Measurements from ENCODE around the gene DDX54.

DNA sequence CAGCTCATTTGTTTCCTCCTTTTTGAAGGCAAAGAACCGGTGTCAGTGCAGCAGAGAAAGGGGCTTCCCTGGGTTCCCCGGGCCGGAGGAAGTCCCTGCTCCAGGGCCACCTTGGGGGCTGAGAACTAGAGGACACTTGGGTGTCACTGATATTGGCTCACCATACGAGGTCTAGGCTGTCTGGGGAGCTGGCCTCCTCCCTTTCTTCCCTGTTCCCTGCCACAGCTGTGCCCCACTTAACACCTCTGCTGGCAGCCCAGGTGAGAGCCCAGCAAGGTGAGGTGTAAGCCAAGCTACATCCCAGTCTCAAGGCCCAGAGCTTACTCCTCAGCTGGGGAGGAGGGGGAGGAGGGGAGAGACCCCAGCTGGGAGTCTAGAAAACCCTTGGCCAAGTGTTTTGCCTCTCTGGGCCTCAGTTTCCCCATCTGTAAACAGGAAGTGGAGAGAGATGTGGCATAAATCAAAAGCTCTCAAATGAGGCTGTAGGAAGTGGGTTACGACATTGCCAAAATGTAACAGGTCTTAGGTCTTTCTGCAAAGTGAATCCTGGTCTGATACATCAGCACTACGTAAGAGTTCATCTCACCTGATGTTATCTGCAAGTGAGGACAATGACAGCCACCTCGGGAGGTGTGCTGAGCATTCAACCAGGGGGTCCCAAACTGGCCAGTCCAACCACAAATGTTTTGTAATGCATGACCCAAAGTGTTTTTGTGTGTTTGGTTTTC, 75.2 kb downstream of the DDX54 start:
- TF ChIP-seq CTCF (IDR thresholded peaks at IDR 0.05) (no peak), EZH2 (IDR thresholded peaks at IDR 0.05) (no peak)
